K562 (cell line): ENCODE results near the gene TRAP1. TPM values are rescaled to one million over a fixed set of nuclear protein-coding genes. Genes with fewer than 3 reads are reported as not detected.

Source experiments
- ATAC-seq: fragments of 200-7000 bp; cut with Tn5 transposase; 3 replicates; pipeline ENCODE4 v1.9.1; 2020; ENCODE audit warnings: moderate library complexity
- BruUV-seq: library from RNA; stranded (reverse); fragments of 400-500 nt; replicated peaks from 2 replicates; lab custom pipeline; 2021; lab: Mats Ljungman, UMichigan
- CTCF ChIA-PET: fragments of 300-600 bp; formaldehyde crosslinking; extraction: SDS; loops from one replicate; lab custom pipeline; 2021; ENCODE audit warnings: low intra/inter-chr PET ratio; lab: Yijun Ruan, JAX
- POLR2A ChIA-PET: fragments of 300-600, 350-650 bp; sonication (Branson Sonifier 250); formaldehyde crosslinking; extraction: SDS; loops from one replicate; lab custom pipeline; 2021; ENCODE audit warnings: antibody characterized with exemption, inconsistent platforms; lab: Yijun Ruan, JAX
- DNase-seq, 4 experiments: peaks; one replicate each; pipeline versions ENCODE4 v3.0.0 to v3.0.0-alpha.2; 2011 to 2018; ENCODE audit warnings: low spot score in 3 of 4, mixed read lengths in 3 of 4; ENCODE audit errors: extremely low read depth in 1 of 4
- FAIRE-seq: peaks from 2 replicates; lab custom pipeline; 2011; peaks lifted over from hg19 to GRCh38; lab: Jason Lieb, UNC
- H2AFZ ChIP-seq: 2 replicates; pipeline ENCODE4 v1.6.0; 2011; ENCODE audit warnings: low read depth, low read length, control low read depth, inconsistent platforms
- H3K27ac ChIP-seq: fragments of 200-600 bp; 3 replicates; pipeline ENCODE4 v1.8.0; 2011; ENCODE audit warnings: low read depth, mild to moderate bottlenecking, control low read depth, inconsistent platforms, low read length, moderate library complexity, mixed read lengths; ENCODE audit errors: extremely low read depth
- H3K27me3 ChIP-seq, 2 experiments: fragments of 300-600 bp in 1 of 2; 2 replicates in 1 of 2; 3 replicates in 1 of 2; pipeline versions ENCODE4 v1.6.0 to v1.8.0; 2011; ENCODE audit warnings: inconsistent platforms in 2 of 2, low read length in 2 of 2, mild to moderate bottlenecking in 1 of 2, mixed read lengths in 1 of 2, moderate library complexity in 1 of 2; ENCODE audit not compliant: control insufficient read depth in 2 of 2, insufficient read depth in 2 of 2
- H3K36me3 ChIP-seq: fragments of 300-600 bp; 3 replicates; pipeline ENCODE4 v1.8.0; 2011; ENCODE audit warnings: mild to moderate bottlenecking, low read length, inconsistent platforms; ENCODE audit not compliant: control insufficient read depth, insufficient read depth
- H3K4me1 ChIP-seq, 2 experiments: fragments of 200-600 bp in 1 of 2; replicated peaks in 1 of 2; 2 replicates in 1 of 2; 3 replicates in 1 of 2; pipeline versions ENCODE4 v1.5.1 to v1.8.0; 2011; ENCODE audit warnings: inconsistent platforms in 2 of 2, low read length in 2 of 2, mild to moderate bottlenecking in 1 of 2, mixed read lengths in 1 of 2, moderate library complexity in 1 of 2; ENCODE audit not compliant: control insufficient read depth in 2 of 2, insufficient read depth in 2 of 2
- H3K4me2 ChIP-seq: 2 replicates; pipeline ENCODE4 v1.6.1; 2011; ENCODE audit warnings: low read length, control low read depth, inconsistent platforms, mixed read lengths; ENCODE audit not compliant: insufficient read depth
- H3K4me3 ChIP-seq: fragments of 200-600 bp; sonication (generic), shearing (Covaris generic); 2 replicates; pipeline ENCODE4 v1.5.1; 2016; ENCODE audit warnings: control low read depth, inconsistent platforms
- H3K79me2 ChIP-seq: fragments of 200-600 bp; 3 replicates; pipeline ENCODE4 v1.8.0; 2011; ENCODE audit warnings: low read length, inconsistent platforms; ENCODE audit not compliant: control insufficient read depth, insufficient read depth
- H3K9ac ChIP-seq, 2 experiments: 2 replicates each; pipeline versions ENCODE4 v1.6.0 to v1.6.1; 2011; ENCODE audit warnings: low read depth in 2 of 2, low read length in 2 of 2, control low read depth in 1 of 2, inconsistent platforms in 1 of 2, mild to moderate bottlenecking in 1 of 2, mixed read lengths in 1 of 2; ENCODE audit not compliant: insufficient read depth in 1 of 2
- H3K9me1 ChIP-seq: one replicate; pipeline ENCODE4 v1.6.0; 2011; ENCODE audit warnings: inconsistent platforms, mild to moderate bottlenecking, low read length, moderate library complexity; ENCODE audit not compliant: control insufficient read depth, insufficient read depth
- H3K9me3 ChIP-seq: replicated peaks from 2 replicates; pipeline ENCODE4 v1.5.1; 2011; ENCODE audit warnings: low read depth, low read length, inconsistent platforms; ENCODE audit not compliant: control insufficient read depth, insufficient read depth
- H4K20me1 ChIP-seq: replicated peaks from 2 replicates; pipeline ENCODE4 v1.6.1; 2011; ENCODE audit warnings: low read length, inconsistent platforms, mixed read lengths; ENCODE audit not compliant: control insufficient read depth, insufficient read depth
- EHMT2 ChIP-seq: fragments of 450-650 bp; IDR thresholded peaks from 2 replicates; pipeline ENCODE4 v1.6.1; 2018; ENCODE audit warnings: antibody characterized with exemption
- EP300 ChIP-seq: IDR thresholded peaks from 2 replicates; pipeline ENCODE4 v1.6.1; 2012; ENCODE audit warnings: low read length, improper control_type of control experiment
- KLF10 ChIP-seq: fragments of 250-450 bp; sonication (Bioruptor Pico); IDR thresholded peaks from 2 replicates; pipeline ENCODE4 v1.6.1; 2021; ENCODE audit warnings: matching md5 sums
- NR2F6 ChIP-seq: fragments of 450-650 bp; formaldehyde crosslinking; IDR thresholded peaks from 2 replicates; pipeline ENCODE4 v1.4.0; 2020; ENCODE audit warnings: mild to moderate bottlenecking
- PHB ChIP-seq: fragments of 250-450 bp; sonication (Bioruptor Pico); IDR thresholded peaks from 2 replicates; pipeline ENCODE4 v1.5.0; 2021
- SMAD3 ChIP-seq: fragments of 450-650 bp; formaldehyde crosslinking; conservative IDR thresholded peaks from 2 replicates; pipeline ENCODE4 v1.4.0; 2020; ENCODE audit warnings: mild to moderate bottlenecking
- ZNF436 ChIP-seq: fragments of 250-450, 450-650 bp; sonication (Bioruptor Pico); formaldehyde crosslinking; IDR thresholded peaks from 2 replicates; pipeline ENCODE4 v1.7.0; 2020; ENCODE audit warnings: mild to moderate bottlenecking
- ZNF77 ChIP-seq: fragments of 250-450 bp; sonication (Bioruptor Pico); IDR thresholded peaks from 2 replicates; pipeline ENCODE4 v1.5.0; 2020
- whole genome bisulfite sequencing: fragments of 100-300 bp; shearing (Covaris generic); methylation state at CpG from one replicate; pipeline ENCODE4 v1.1.6; 2016; ENCODE audit warnings: low coverage, mixed read lengths; ENCODE audit not compliant: insufficient coverage; ENCODE audit errors: missing lambda C conversion rate; 5-methylcytosine and 5-hydroxymethylcytosine counted together
- in situ Hi-C: fragments of 300-500 bp; cut with MboI; formaldehyde crosslinking; loops from 4 replicates; pipeline ENCODE4 v1.15.0; 2018; ENCODE audit warnings: inconsistent platforms, mixed read lengths
- intact Hi-C: fragments of 100-400 bp; cut with micrococcal nuclease; formaldehyde crosslinking; loops from 2 replicates; pipeline ENCODE4 v1.14.2; 2022
- polyA plus RNA-seq, 8 experiments: library from polyadenylated mRNA; depleted of rRNA in 4 of 8; stranded (reverse) in 5 of 8; unstranded in 3 of 8; fragments of >200 nt; fragmentation: Nextera tagmentation in 2 of 8; fragmentation: Illumina TruSeq in 1 of 8; extraction: Ambion mirVana in 2 of 8; extraction: Trizol in 1 of 8; gene quantifications; 2 replicates each; pipeline versions ENCODE4 v1.2.1 to v1.2.3, GENCODE V29; 2011 to 2014; ENCODE audit warnings: inconsistent platforms in 1 of 8, missing spikeins in 1 of 8
- total RNA-seq, 7 experiments: library from RNA; depleted of rRNA in 6 of 7; stranded (reverse); fragments of >200 nt in 6 of 7; fragmentation: Illumina TruSeq in 2 of 7; extraction: Trizol in 2 of 7; gene quantifications; 2 replicates each; pipeline versions ENCODE4 v1.2.1 to v1.2.3, GENCODE V29; 2011 to 2021; ENCODE audit warnings: low replicate concordance in 1 of 7
- TF ChIP-seq, protein P1 (sequence below): fragments of 450-650 bp; IDR thresholded peaks from 2 replicates; pipeline ENCODE4 v1.6.1; 2016; ENCODE audit warnings: antibody characterized with exemption
- TF ChIP-seq, protein P2 (sequence below), 3 experiments: IDR thresholded peaks in 2 of 3; conservative IDR thresholded peaks in 1 of 3; 2 replicates each; pipeline ENCODE4 v1.5.1; 2011 to 2012; ENCODE audit warnings: low read length in 3 of 3, mild to moderate bottlenecking in 3 of 3, control low read depth in 2 of 3, improper control_type of control experiment in 1 of 3, inconsistent platforms in 1 of 3, low read depth in 1 of 3, mixed read lengths in 1 of 3, moderate library complexity in 1 of 3; ENCODE audit not compliant: insufficient read depth in 2 of 3
- TF ChIP-seq, protein P3 (sequence below): fragments of 450-650 bp; formaldehyde crosslinking; IDR thresholded peaks from 2 replicates; pipeline ENCODE4 v1.4.0; 2022; ENCODE audit warnings: missing genetic modification characterization

TRAP1 gene
- total and polyA plus RNA-seq, 9 of the 15 experiments (the other 6 are each of a cell fraction or from before 2014, with no cell fraction given) = 19.1 to 436 (median 301) TPM

DNA sequence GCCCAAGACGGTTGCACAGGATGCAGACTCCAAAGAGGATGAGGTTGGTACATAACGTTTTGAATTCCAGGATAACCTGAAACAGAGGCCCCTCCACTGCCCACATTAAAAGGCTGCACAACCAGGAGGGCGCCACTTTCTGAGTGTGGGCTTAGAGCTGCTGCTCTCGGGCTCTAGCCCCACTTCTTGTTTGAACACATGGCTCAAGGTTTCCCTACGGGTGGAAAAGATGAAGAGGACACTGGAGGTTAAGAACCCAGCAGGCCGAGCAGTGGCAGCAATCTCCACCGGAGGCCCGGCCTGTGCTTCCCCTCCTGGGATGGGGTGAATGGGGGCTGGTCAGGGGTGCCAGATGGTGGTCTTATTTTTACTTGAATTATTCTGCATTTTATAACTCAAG is 8.0 kb upstream of the TRAP1 start:
- H3K27ac ChIP-seq = no peak overlapping the region
- CTCF ChIA-PET = no interaction called here
- intact Hi-C loops = no loop called here
- no peak for FAIRE-seq
- no peak for DNase-seq
- no peaks in the 10 kb centered on the region for H3K9me3 ChIP-seq
- H3K36me3 ChIP-seq = peaks cover 32% of the 10 kb centered on the region; the same call in 2 of the 3 replicates
- H3K9me1 ChIP-seq = no peaks in the 10 kb centered on the region
- H3K4me2 ChIP-seq = no peak overlapping the region
- H3K4me3 ChIP-seq = no peak overlapping the region
- no peaks in the 10 kb centered on the region for H3K27me3 ChIP-seq
- H4K20me1 ChIP-seq = no peaks in the 10 kb centered on the region; the same call in 1 of the 2 replicates
- POLR2A ChIA-PET = interaction anchor here (0.8 to 1.5 kb wide), 4 partner anchors 9 to 442 kb away, joined by 3 to 4 read pairs (median 3); partner anchors contain the start of gene ZNF263
- H3K79me2 ChIP-seq = no peaks in the 10 kb centered on the region
- H2AFZ ChIP-seq = no peak overlapping the region
- no TSS peak for BruUV-seq
- in situ Hi-C loops = no loop called here
- TF ChIP-seq ZNF77 (no peak), PHB (no peak), KLF10 (no peak), NR2F6 (CRISPR knock-in tag) (no peak), ZNF436 (CRISPR knock-in tag) (no peak), EHMT2 (no peak), SMAD3 (CRISPR knock-in tag) (no peak), EP300 (no peak)
- TF ChIP-seq, protein P1, sequence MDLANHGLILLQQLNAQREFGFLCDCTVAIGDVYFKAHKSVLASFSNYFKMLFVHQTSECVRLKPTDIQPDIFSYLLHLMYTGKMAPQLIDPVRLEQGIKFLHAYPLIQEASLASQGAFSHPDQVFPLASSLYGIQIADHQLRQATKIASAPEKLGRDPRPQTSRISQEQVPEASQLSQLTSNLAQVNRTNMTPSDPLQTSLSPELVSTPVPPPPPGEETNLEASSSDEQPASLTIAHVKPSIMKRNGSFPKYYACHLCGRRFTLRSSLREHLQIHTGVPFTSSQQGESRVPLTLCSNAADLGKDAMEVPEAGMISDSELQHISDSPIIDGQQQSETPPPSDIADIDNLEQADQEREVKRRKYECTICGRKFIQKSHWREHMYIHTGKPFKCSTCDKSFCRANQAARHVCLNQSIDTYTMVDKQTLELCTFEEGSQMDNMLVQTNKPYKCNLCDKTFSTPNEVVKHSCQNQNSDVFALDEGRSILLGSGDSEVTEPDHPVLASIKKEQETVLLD = no peak
- TF ChIP-seq, protein P2, sequence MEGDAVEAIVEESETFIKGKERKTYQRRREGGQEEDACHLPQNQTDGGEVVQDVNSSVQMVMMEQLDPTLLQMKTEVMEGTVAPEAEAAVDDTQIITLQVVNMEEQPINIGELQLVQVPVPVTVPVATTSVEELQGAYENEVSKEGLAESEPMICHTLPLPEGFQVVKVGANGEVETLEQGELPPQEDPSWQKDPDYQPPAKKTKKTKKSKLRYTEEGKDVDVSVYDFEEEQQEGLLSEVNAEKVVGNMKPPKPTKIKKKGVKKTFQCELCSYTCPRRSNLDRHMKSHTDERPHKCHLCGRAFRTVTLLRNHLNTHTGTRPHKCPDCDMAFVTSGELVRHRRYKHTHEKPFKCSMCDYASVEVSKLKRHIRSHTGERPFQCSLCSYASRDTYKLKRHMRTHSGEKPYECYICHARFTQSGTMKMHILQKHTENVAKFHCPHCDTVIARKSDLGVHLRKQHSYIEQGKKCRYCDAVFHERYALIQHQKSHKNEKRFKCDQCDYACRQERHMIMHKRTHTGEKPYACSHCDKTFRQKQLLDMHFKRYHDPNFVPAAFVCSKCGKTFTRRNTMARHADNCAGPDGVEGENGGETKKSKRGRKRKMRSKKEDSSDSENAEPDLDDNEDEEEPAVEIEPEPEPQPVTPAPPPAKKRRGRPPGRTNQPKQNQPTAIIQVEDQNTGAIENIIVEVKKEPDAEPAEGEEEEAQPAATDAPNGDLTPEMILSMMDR (IDR thresholded peaks at IDR 0.05 in 2 of 3, conservative IDR thresholded peaks at IDR 0.05 in 1 of 3; ENCODE audit: insufficient read depth in 2 of 3, low read depth in 1 of 3, low read length in 3 of 3) = no peak
- TF ChIP-seq, protein P3, sequence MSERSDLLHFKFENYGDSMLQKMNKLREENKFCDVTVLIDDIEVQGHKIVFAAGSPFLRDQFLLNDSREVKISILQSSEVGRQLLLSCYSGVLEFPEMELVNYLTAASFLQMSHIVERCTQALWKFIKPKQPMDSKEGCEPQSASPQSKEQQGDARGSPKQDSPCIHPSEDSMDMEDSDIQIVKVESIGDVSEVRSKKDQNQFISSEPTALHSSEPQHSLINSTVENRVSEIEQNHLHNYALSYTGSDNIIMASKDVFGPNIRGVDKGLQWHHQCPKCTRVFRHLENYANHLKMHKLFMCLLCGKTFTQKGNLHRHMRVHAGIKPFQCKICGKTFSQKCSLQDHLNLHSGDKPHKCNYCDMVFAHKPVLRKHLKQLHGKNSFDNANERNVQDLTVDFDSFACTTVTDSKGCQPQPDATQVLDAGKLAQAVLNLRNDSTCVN (CRISPR knock-in tag) = no peak
- H3K9ac ChIP-seq = no peak overlapping the region
- peaks cover 0 to 11% of the 10 kb centered on the region in 2 experiments; a peak in 1 of 5 replicates for H3K4me1 ChIP-seq
- no peak for ATAC-seq
- whole genome bisulfite sequencing = 58% methylated on average over 8 of the region's 8 CpGs
